Middle frontal gyrus (tissue), 1 donor: ENCODE data around the gene OFD1.

Source experiments
- DNase-seq: peaks from one replicate; pipeline ENCODE4 v3.0.0-alpha.2; 2015; ENCODE audit warnings: low spot score; ENCODE audit errors: extremely low spot score

Gene OFD1

GRCh38 chrX:13750812-13751211 is 16.3 kb downstream of the OFD1 start:
- DNase-seq, result no peak

GRCh38 chrX:13752141-13752540 is 17.6 kb downstream of the OFD1 start:
- no peak for DNase-seq

DNA sequence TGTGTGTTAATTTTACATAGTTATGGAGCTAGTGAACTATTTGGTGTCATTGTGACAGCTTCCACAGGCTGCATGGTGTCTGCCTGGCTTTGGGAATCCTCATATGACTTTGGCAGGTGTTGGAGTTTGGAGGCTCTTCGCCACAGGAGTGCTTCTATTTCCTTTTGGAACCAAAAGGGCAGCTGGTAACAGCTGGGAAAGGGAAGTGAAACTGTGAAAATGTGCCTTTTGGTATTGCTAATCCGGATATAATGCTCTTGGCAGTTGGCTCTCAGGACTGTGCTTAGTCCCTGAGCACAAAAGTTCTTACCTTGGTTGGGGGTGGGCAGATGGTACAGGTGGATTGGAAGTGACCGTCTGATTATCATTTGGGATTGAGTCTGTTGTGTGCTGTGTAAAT is 18.1 kb downstream of the OFD1 start:
- DNase-seq, result no peak

- no peak for DNase-seq
Measured at GRCh38 chrX:13754765-13755164, 20.2 kb downstream of the OFD1 start.

GRCh38 chrX:13755254-13755653 is 20.7 kb downstream of the OFD1 start:
- DNase-seq, result no peak

DNA sequence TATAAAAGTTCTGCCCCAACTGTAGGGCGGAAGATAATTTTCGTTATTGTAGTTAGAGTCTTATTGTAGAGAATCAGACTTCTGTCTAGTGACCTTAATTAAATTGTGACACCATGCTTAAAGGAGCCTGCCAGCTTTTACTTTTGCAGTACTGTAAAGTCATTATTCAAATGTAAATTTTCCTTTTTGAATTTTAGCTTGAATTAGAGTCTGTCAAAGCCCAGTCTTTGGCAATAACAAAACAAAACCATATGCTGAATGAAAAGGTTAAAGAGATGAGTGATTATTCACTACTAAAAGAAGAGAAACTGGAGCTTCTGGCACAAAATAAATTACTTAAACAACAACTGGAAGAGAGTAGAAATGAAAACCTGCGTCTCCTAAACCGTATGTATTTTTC is 21.8 kb downstream of the OFD1 start:
- no peak for DNase-seq

GRCh38 chrX:13759152-13759718 is 24.7 kb downstream of the OFD1 start:
- DNase-seq, result no peak

GRCh38 chrX:13760426-13760825 is 25.9 kb downstream of the OFD1 start:
- no peak for DNase-seq

GRCh38 chrX:13761606-13762414 is 27.3 kb downstream of the OFD1 start:
- DNase-seq, result no peak

- DNase-seq, result no peak
Measured at GRCh38 chrX:13763489-13763888, 28.9 kb downstream of the OFD1 start.

DNA sequence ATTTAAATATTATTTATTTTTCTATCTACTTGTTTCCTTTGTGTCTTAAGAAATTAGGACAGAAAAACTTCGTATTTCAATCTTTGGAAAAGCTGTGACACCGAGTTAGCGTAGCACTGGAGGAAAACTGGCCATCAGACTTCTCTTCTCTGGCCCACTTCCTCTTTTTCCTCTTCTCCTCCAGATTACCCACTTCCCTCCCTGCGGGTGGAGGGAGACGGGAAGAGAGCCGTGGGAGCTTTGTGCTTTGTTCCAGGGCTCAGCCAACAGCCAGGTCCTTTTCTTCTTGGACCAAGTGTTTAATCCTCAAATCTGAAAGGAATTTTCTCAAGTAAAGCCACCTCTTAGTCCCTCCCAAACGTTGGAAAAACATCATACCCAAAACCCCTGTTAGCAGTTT is 29.7 kb downstream of the OFD1 start:
- DNase-seq, result no peak

DNA sequence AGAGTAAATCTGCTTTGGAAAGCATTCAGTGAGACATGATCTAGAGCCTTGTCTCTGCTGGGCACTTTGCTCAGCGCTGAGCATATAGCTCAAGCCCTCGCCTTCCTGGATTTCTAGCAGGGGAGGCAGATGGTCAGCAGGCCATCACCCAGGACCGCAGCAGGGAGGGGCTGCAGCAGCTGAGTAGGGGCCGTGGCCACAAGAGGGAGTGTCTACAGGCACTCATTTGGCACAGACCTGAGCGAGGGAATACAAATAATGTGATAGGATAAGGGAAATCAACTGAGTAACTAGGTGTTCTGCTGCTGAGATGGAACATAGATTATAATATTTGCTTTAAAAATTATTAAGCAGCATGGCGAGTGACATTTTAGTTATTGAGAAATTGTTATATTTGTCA is 30.2 kb downstream of the OFD1 start:
- DNase-seq, result no peak

DNA sequence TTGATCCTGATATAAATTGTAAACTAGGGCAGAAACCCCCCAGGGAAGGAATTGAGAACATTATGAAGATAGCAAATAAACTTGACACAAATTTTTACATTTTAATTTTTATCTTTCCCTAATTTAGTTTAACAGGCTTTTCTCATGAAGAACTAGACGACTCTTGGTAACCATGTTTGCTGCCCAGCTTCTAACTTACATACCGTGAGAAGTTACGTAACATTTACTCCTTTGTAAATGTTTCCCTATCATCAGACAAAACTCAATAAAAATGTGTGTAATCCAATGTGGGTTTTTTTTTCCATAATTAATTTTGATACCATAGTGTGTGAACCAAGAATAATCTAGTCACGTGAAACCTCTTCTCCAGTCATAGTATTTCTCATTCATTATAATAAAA is 34.4 kb downstream of the OFD1 start:
- DNase-seq, result no peak

DNA sequence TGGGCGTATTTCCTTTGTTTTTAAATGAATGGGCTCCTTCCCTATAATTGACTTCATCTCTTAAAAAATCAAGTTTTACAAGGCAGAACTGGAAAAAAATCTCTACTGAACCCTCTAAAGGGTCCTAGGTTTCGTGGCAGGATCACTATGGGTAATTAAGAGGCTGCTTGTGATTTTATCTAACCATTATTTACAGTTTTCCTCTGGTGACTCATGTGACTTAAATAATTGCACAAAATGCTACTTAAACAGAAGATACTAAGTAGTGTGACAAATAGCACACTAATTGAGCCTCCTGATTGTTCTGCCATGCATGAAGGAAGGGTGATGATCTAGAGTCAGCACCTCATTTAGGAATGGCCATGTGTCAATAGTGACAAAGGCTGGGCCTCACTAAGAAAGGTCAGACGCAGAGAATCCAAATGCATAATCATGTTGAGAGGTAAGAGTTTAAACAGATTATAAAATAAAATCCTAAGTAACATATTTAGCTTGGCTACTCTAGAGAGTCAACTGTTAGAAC is 35.5 kb downstream of the OFD1 start:
- no peak for DNase-seq

DNA sequence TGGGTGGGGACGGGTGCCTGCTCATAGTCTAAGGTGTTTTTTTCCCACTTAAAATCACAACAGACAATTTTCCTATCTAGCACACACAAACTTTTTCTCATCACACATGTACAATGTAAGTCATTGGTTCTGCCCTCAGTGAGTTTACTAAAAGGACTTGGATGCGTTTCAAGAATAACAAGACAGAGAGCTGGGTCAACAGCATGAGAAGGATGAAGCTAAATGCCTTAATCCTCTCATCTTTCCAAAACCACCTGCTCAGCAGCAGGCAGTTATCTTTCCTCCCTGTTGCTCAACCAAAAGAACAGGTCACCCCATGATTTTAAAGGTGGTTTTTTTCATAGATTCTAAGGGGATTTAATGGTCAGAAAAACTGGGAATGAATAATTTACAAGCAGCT is 40.1 kb downstream of the OFD1 start:
- no peak for DNase-seq

GRCh38 chrX:13775837-13776236 is 41.3 kb downstream of the OFD1 start:
- DNase-seq, result no peak

- DNase-seq, result no peak
Measured at GRCh38 chrX:13776387-13776786, 41.8 kb downstream of the OFD1 start.

DNA sequence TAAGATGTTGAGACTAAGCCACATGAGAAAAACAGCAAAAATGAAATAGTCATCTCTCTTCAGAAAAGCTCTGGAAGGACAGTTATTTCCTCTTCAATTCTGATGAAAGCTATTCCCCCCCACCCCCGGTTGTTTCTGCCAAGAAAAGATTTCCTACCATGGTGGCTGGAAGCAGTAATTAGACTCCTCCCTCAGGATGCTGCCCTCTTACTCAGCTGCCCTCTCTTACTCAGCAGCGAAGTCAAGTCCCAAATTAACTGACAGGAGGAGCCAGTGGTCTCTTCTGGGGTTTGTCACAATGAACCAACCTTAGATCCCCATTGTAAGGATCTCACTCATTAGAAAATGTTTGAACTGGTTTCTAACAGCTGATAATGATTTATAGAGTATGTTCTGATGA is 44.4 kb downstream of the OFD1 start:
- no peak for DNase-seq

DNA sequence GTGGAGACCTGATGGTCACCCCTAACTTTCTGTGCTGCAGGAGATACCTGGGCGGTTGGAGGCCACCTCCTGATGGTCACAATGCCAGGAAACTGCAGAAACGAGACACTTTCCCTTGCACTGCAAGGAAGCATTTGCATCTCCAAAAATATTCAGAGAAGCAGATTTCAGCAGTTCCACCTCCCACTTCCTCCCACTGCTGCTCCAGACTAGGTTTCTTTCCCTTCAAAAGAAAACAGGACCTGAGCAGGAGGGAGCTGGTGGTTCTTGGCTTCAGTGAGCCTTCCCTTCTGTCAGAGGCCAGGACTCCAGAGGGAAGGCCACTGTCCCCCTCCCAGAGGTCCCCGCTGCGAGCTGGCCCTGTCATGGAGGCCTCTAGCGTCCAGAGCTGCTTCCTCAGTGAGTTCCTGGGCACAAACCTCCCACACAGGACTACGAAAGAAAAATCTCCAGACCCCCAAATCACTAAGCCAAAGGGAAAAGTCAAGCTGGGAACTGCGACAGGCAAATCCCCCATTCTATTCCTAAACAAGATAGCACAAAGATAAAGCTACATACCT is 46.4 kb downstream of the OFD1 start:
- no peak for DNase-seq

DNA sequence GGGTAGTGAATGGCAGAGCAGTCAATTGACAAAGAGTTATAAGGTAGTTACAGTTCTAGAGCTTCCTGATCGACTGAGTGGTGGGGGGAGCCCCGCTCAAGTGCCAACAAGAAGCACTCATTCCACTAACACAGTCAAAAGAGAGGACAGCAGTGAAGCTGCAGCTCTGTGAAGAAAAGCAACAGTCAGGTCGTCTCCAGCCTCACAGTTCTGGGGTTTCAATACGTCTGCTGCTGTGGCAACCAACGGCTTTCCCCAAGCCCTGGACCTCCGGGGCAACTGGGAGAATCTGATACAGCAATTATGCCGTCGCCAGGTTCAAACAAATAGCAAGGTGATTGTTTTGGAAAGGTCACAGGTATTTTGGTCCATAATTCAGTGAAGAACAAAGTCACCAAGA is 51.5 kb downstream of the OFD1 start:
- DNase-seq, result no peak

- no peak for DNase-seq
Measured at GRCh38 chrX:13790206-13791131, 55.9 kb downstream of the OFD1 start.

DNA sequence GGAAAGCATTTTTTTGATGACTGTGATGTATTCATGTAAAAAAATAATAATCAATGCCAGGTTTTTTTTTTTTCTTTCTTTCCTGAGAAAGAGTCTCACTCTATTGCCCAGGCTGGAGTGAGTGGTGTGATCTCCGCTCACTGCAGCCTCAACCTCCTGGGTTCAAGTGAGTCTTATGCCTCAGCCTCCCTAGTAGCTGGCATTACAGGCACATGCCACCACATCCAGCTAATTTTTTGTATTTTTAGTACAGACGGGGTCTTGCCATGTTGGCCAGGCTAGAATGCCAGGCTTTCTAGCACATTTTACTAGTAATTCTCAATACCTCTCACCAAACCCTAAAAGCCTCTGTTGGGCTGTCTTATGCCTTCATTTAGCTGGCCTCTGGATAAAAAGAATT is 56.6 kb downstream of the OFD1 start:
- no peak for DNase-seq
